BE2C (cell line): ENCODE results near the gene COPS7A.
"Not testable (repeated sequence)": the region's sequence is repeated elsewhere in the genome, so short reads cannot be mapped to it uniquely, and the experiment has no call there.

Experiments
- DNase-seq: peaks from one replicate; pipeline ENCODE4 v3.0.0-alpha.2; 2020
- H3K27me3 ChIP-seq: fragments of 250-450 bp; sonication (Bioruptor Pico); 2 replicates; pipeline ENCODE4 v1.5.1; 2020; ENCODE audit warnings: mild to moderate bottlenecking
- H3K36me3 ChIP-seq: fragments of 250-450 bp; sonication (Bioruptor Pico); 2 replicates; pipeline ENCODE4 v1.5.1; 2020; ENCODE audit warnings: mild to moderate bottlenecking
- H3K4me1 ChIP-seq: fragments of 250-450 bp; sonication (Bioruptor Pico); 2 replicates; pipeline ENCODE4 v1.5.1; 2020
- H3K4me3 ChIP-seq: 2 replicates; pipeline ENCODE4 v1.5.1; 2011; ENCODE audit warnings: low read depth, low read length
- H3K9me3 ChIP-seq: fragments of 250-450 bp; sonication (Bioruptor Pico); 2 replicates; pipeline ENCODE4 v1.5.1; 2020
- CTCF ChIP-seq: IDR thresholded peaks from 2 replicates; pipeline ENCODE4 v1.5.1; 2012; ENCODE audit warnings: mild to moderate bottlenecking, low read depth, low read length

The COPS7A gene

GRCh38 chr12:6734506-6735387, 10.9 kb downstream of the COPS7A start:
- H3K4me1 ChIP-seq: peaks cover 3% of the 10 kb centered on the region

GRCh38 chr12:6735448-6736191, 11.8 kb downstream of the COPS7A start:
- Histone ChIP-seq H3K4me1 (peaks cover 3% of the 10 kb centered on the region), H3K36me3 (peaks cover 8% of the 10 kb centered on the region), H3K9me3 (no peaks in the 10 kb centered on the region), H3K4me3 (no peak overlapping the region), H3K27me3 (no peaks in the 10 kb centered on the region)
- DNase-seq: peak; percentile 72
- TF ChIP-seq CTCF: peak; percentile 88

More at GRCh38 chr12:6734506-6735387, 10.9 kb downstream of the COPS7A start:
- H3K4me3 ChIP-seq: no peak overlapping the region
- no peaks in the 10 kb centered on the region for H3K27me3 ChIP-seq
- TF ChIP-seq CTCF: no peak
- H3K36me3 ChIP-seq: peaks cover 17% of the 10 kb centered on the region
- DNase-seq: no peak
- no peaks in the 10 kb centered on the region for H3K9me3 ChIP-seq

- no peaks in the 10 kb centered on the region for H3K9me3 ChIP-seq
- H3K27me3 ChIP-seq: no peaks in the 10 kb centered on the region
- no peaks in the 10 kb centered on the region; the same call in 1 of the 2 replicates for H3K36me3 ChIP-seq
- no peak for TF ChIP-seq CTCF
- peaks cover 3% of the 10 kb centered on the region for H3K4me1 ChIP-seq
- no peak overlapping the region for H3K4me3 ChIP-seq
- DNase-seq: no peak
Measured at GRCh38 chr12:6736754-6737153, 12.9 kb downstream of the COPS7A start.

- not testable (repeated sequence) for H3K27me3 ChIP-seq, H3K9me3 ChIP-seq, H3K36me3 ChIP-seq, DNase-seq, H3K4me3 ChIP-seq
- H3K4me1 ChIP-seq: peaks cover 11% of the 10 kb centered on the region
Measured at GRCh38 chr12:6742080-6742479, 18.2 kb downstream of the COPS7A start.

- Histone ChIP-seq H3K4me1 (peaks cover 11% of the 10 kb centered on the region), H3K4me3 (no peak overlapping the region), H3K36me3 (peaks cover 14% of the 10 kb centered on the region), H3K9me3 (no peaks in the 10 kb centered on the region), H3K27me3 (no peaks in the 10 kb centered on the region)
- DNase-seq: no peak
- no peak for TF ChIP-seq CTCF
Measured at GRCh38 chr12:6742834-6743233, 19.0 kb downstream of the COPS7A start.

- Histone ChIP-seq H3K4me1 (peaks cover 11% of the 10 kb centered on the region), H3K36me3 (peaks cover 16% of the 10 kb centered on the region)
- H3K9me3 ChIP-seq, H3K4me3 ChIP-seq, H3K27me3 ChIP-seq, DNase-seq: not testable (repeated sequence)
Measured at GRCh38 chr12:6743300-6743699, 19.5 kb downstream of the COPS7A start.
